GM19324 (cell line): Measurements from ENCODE around the gene SLC8A2.
"Not testable (repeated sequence)": the region's sequence is repeated elsewhere in the genome, so short reads cannot be mapped to it uniquely, and the experiment has no call there.

Experiments
- ATAC-seq: cut with Tn5 transposase; IDR thresholded peaks from one replicate; pipeline ENCODE4 v1.9.1; 2021; ENCODE audit warnings: mild to moderate bottlenecking, moderate library complexity; ENCODE audit not compliant: unreplicated experiment, low FRiP score

SLC8A2 gene

GRCh38 chr19:47417107-47417745, 54.5 kb downstream of the SLC8A2 start:
- no peak for ATAC-seq

DNA sequence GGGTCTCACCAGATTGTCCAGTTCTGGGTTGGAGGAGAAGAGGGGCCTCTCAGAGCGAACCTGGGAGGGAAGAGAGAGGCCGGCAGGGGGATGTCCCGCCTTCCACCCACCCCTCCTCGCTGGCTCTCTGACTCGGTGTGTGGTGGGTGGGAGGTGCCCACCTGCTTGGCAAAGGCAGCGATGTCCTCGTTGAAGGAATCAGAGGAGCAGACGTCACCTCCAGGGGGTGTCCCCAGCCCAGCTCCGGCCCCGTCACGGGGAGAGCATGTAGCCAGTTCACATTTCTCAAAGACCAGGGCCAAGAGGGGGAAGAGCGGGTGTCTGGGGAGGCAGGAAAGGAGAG, 55.1 kb downstream of the SLC8A2 start:
- ATAC-seq, result no peak

GRCh38 chr19:47415953-47416642, 55.6 kb downstream of the SLC8A2 start:
- no peak for ATAC-seq

DNA sequence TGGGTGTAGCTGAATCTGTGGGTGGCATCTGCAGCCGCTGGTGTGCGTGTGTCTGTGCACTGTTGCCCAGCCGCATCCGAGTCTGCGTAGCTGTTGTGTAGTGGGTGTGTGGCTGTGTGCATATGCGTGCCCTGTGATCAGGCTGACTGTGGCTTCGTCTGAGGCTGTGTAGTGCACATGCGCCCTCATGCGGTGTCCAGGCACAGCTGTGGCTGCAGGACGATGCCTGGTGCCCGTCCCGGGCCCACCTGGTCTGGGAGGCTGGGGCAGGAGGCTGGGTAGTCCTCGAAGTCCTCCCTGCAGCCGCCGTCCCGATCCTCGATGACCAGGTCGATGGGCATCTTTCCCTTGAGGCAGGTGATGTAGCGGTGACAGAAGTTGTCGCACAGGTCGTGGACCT, 57.2 kb downstream of the SLC8A2 start:
- no peak for ATAC-seq

DNA sequence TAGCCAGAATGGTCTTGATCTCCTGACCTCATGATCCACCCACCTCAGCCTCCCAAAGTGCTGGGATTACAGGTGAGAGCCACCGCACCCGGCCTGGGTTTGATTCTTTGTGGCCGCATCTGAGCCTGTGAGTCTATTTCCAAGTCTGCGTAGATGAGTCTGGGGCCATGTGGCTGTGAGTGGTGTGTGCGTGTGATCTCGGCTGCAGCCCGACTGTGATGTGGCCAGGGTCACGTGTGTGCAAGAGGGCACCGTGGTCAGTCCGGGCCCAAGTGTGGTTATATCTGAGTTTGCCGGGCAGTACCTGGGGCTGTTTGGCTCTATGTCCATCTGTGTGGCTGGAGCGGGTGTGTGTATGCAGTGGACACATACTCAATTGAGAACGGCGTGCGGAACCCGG, 57.8 kb downstream of the SLC8A2 start:
- no peak for ATAC-seq

DNA sequence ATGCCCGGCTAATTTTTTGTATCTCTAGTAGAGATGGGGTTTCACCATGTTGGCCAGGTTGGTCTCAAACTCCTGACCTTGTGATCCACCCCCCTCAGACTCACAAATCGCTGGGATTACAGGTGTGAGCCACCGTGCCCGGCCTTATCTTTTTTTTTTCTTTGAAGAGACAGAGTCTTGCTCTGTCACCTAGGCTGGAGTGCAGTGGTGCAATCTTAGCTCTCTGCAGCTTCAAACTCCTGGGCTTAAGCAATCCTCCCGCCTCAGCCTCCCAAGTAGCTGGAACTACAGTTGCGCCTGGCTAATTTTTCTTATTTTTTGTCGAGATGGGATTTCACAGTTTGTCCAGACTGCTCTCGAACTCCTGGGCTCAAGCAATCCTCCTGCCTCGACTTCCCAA, 60.0 kb downstream of the SLC8A2 start:
- not testable (repeated sequence) for ATAC-seq

GRCh38 chr19:47411101-47411500, 60.6 kb downstream of the SLC8A2 start:
- ATAC-seq, result no peak

DNA sequence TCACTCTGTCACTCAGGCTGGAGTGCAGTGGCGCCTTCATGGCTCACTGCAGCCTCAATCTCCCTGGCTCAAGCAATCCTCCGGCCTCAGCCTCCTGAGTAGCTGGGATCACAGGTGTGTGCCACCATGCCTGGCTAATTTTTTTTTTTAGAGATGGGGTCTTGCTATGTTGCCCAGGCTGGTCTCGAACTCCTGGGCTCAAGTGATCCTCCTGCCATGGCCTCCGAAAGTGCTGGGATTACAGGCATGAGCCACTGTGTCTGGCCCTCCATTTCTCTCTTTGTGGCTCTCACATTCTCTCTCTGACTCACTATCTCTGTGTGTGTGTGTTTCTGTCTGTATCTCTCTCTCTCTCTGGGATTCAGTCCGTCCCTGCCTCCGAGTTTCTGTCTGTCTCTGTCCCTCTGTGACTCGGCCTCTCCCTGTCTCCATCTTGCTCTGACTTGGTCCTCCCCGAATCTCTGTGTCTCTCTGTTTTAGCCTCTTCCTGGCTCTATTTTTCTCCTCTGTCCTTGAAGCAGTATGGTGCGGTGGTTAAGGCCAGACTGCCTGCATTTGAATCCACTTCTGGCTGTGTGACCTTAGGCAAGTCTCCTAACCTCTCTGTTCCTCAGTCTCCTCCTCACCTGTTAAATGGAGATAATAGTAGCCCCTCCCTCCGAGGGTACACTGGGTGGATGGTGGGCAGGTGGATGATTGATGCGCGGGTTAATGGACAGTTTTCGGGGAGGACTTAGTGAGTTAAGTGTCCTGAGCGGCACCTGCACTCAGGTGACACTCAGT, 63.3 kb downstream of the SLC8A2 start:
- ATAC-seq, result no peak

GRCh38 chr19:47407417-47407774, 64.3 kb downstream of the SLC8A2 start:
- ATAC-seq, result no peak

- ATAC-seq, result no peak
Measured at GRCh38 chr19:47406711-47407416, 64.8 kb downstream of the SLC8A2 start.

- ATAC-seq, result no peak
Measured at GRCh38 chr19:47405854-47406417, 65.8 kb downstream of the SLC8A2 start.

- no peak for ATAC-seq
Measured at GRCh38 chr19:47405197-47405550, 66.5 kb downstream of the SLC8A2 start.

DNA sequence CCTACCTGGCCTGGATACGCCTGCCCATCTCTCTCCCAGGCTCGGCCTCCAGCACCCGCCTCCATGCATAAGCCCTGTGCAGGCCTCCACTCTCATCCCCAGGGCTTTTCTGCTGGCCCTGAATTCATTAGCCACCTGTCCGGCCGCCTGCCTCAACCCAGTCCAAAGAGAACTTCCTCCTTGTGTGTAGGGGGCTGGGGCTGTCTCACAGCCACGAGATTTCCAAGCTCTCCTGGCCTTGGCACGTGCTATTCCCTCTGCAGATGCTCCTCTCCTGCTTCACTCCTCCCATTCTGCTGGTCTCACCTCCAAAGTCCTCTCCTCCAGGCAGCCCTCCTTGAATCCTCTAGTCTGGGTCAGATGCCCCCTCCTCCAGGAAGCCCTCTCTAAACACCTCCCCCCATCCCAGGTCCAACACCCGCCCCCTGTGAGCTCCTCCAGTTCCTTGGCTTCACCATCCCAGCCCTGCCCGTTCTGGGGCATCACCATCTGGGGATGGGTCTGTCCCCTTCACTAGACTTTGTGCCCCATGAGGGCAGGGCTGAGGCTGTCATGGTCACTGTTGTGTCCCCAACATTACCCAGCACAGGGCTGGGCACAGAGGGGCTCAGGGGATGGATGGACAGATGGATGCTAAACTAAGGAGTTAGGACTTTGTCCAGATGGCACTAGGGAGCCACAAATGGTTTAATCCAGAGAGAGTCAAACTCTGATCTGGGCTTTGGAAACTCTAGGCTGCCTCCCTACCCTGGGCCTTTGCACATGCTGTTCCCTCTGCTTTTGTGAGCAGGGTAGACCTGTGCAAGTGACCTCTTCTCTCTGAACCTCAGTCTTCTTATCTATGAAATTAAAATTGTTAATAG, 67.1 kb downstream of the SLC8A2 start:
- no peak for ATAC-seq

GRCh38 chr19:47402504-47402903, 69.2 kb downstream of the SLC8A2 start:
- no peak for ATAC-seq

- ATAC-seq, result no peak
Measured at GRCh38 chr19:47398707-47399597, 72.7 kb downstream of the SLC8A2 start.

DNA sequence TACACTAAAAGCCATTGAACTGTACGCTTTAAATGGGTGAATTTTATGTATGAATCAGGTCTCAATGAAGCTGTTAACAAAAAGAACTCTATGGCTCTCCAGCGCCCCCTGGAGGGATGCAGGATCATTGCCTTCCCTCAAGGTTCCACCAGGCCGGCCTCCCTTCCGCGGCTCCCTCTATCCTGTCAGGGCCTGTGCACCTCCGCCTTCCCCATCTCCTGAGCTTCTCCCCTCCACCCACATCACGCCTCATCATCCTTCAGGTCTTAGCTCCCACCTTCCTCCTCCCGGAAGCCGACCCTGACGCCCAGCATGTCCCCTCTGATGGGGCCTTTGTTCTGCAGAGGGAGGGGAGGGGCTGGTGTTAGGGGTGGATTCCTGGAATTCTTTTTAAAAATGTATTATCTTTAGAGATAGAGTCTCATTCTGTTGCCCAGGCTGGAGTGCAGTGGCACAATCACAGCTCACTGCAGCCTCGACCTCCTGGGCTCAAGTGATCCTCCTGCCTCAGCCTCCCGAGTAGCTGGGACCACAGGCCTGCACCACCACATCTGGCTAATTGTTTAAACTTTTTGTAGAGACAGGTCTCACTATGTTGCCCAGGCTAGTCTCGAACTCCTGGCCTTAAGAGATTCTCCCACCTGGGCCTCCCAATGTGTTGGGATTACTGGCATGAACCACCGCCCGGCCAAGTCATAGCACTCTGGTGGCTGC, 80.0 kb downstream of the SLC8A2 start:
- ATAC-seq, result no peak

DNA sequence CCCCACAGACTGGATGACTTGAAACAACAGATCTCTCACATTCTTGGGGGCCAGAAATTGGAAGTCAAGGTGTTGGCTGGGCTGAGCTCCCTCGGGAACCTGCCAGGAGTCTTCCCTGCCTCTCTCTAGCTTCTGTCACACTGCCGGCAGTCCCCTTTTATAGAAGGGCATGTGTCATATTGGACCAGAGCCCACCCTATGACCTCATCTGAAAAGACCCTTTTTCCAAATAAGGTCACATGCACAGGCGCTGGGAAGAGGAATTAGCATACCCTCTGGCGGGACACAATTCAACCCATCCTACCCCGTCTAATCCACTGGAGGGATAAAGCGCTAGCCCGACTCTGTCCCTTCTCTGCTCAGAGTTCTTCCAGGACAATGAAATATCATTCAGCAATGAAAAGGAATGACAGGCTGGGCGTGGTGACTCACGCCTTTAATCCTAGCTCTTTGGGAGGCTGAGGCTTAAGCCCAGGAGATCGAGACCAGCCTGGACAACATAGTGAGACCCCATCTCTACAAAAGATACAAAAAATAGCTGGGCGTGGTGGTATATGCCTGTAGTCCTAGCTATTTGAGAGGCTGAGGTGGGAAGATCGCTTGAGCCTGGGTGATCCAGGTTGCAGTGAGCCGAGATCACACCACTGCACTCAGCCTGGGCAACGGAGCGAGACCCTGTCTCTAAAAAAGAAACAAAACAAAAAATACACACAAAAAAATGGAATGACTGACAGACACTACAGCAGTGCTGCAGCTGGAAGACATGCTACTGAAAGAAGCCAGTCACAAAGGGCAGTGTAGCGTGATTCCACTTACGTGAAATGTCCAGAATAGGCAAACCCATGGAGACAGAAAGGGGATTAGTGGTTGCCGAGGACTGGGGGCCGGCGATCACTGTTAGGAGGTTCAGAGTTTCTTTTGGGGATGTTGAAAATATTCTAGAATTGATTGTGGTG, 80.9 kb downstream of the SLC8A2 start:
- no peak for ATAC-seq
